HG03520 (cell line): ENCODE data around the gene SMURF1.

Source experiments
- ATAC-seq: cut with Tn5 transposase; IDR thresholded peaks from one replicate; pipeline ENCODE4 v1.9.1; 2021; ENCODE audit warnings: mild to moderate bottlenecking, moderate library complexity; ENCODE audit not compliant: unreplicated experiment

Gene SMURF1

DNA sequence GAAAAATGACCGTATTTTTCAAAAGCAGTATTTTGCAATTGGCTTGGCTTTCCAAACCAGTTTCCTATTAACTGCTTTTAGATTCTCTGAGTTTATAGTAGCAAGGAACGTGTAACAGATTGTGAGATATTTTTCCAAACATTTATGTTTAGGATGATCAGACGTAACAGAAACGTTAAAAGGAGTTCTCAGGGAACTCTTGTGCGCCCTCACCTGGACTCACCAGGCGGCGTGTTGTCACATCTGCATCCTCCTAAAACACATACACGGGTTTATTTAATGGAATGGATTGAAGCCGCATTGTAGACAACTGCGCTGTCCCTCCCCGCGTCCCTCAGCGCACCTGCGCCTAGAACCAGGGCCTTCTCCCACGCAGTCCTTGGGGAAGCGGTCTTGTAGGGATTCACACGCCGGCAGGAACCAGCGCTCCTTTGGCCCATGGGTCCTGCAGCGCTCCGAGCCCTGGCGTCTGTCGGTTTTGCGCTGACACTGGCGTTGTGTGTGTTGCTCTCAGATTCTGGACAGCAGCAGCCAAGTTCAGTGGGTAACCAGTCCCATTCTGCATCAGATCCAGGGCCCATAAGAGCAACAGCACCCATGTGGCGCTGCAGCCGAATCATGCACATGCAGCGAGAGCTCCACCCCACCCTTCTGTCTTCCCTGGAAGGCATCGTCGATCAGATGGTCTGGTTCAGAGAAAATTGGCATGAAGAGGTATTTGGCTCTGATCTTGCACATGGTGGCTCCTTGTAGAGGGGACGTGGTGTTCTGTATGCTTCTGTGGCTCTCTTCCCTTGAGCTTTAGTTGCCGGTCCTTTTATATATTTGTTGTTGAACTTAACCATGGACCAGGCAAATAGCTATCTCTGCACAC lies 150.6 kb downstream of the SMURF1 start:
- no peak for ATAC-seq

DNA sequence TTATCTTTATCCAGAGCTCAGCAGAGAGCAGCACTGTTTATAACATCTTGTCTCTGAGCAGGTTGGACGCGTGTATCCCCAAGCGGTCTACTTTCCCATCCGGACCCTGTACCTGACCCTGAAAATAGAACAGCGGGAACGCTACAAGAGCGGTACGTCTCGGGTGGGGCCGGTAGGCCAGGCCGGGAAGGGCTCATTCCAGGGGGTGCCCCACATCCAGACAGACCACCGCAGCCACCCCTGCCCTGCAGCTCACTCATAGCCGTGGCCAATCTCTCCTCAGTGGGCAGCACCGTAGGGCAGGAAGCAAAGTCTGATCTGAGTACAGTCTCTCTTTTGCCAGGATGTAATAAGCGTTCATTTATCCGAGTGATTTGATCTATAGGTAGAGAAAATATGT lies 151.8 kb downstream of the SMURF1 start:
- ATAC-seq: no peak

DNA sequence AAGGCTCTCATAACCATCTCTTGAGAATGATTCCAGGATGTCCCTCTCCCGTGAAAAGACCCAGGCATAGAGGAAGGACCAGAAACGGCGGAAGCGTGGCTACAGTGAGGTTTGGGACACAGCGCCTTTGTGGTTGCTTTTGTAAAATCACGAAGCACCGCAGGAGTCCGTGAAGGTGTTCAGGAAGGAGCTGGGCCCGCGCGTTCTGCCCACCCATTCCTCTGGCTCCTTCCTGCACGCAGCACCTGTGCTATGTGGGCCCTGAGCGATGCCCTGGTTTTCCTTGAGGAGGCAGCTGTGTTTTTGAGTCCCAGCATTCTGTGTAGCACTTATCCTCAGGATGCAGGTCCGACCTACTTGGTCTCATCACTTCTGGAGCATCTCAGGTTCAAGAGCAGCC lies 152.8 kb downstream of the SMURF1 start:
- no peak for ATAC-seq

DNA sequence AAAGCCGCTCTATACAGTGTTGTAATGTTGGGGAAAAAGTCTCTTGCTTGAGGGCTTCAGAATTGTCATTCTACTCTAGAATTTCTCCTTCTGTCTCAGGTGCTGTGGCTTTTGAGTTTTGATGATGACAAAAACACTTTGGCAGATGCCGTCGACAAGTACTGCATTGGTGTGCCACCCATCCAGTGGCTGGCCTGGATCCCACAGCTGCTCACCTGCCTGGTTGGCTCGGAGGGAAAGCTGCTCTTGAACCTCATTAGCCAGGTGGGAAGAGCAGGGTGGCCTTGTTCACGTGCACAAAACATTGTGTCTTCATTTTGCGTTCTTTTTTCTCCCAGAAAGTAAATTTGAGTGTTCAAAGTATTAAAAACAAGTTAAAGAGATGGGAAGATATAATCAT lies 153.6 kb downstream of the SMURF1 start:
- ATAC-seq: no peak

DNA sequence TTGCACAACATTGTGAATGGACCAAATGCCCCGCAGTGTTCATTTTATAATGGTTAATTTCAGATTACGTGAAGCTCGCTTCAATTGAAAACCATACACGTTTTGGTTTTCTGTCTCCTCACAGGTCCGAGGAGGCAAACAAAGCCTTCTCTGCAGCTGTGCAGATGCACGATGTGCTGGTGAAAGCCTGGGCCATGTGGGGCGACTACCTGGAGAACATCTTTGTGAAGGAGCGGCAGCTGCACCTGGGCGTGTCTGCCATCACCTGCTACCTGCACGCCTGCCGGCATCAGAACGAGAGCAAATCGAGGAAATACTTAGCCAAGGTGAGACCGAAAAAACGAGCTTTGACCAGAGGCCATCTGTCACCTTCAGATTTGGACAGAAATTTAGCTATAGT lies 155.3 kb downstream of the SMURF1 start:
- ATAC-seq: no peak

DNA sequence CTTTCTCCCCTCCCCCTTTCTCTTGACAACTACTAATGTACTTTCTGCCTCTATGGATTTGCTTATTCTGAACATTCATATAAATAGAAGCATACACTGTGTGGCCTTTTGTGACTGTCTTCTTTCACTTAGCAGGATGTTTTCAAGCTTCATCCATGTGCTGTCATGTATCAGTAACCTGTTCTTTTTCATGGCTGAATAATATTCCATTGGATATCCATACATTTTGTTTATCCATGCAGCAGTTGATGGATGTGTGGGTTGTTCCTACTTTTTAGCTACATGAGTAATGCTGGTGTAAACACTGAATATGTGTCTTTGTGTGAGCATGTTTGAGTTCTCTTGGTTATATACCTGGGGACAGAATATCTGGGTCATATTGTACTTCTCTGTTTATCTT lies 158.0 kb downstream of the SMURF1 start:
- no peak for ATAC-seq

DNA sequence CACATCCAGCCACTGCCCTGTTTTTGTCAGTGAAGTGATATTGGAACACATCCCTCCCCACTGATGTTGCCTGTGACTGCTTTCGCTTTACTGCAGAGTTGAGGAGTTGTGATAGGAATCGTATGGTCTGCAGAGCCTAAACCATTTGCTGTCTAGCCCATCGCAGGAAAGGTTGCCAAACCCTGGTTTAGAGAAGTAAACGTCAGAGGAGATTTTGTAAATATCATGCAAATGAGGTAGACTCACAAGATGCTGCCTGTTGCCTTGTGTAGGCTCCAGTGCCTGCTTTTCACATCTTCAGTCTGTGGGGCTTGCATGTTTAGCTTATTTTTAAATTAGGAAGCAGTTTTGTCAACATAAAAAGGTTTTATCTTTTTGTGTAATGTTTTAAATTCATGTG lies 158.5 kb downstream of the SMURF1 start:
- ATAC-seq: no peak

DNA sequence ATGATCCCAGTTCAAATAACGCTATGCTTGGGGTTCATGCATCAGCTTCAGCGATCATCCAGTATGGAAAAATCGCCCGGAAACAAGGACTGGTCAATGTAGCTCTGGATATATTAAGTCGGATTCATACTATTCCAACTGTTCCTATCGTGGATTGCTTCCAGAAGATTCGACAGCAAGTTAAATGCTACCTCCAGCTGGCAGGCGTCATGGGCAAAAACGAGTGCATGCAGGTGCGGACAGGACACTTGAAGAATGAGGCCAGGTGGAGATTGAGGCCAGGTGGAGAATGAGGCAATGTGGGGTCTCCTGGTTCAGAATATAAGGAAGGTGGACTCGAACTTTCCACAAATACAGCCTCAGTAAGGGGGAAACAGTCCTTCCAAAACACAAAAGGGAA lies 159.8 kb downstream of the SMURF1 start:
- ATAC-seq: no peak

DNA sequence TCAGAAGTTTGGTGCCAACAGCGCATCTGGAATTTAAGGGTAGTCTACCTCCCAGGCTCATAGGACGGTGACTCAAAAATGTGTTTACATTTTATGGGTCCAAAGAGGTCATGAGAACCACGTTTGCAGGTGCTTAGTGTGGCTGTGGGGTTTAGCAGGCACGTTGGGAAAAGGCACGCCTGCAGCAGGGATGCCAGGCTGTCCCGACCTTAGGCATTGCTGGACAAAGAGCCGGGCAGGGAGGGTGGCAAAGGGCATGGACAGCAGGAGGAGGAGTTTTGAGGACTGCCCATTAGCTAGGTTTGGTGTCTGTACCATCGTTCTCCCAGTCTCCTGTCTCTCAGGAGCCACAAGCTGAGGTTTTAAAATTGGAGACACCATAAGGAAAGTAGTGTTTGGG lies 161.2 kb downstream of the SMURF1 start:
- no peak for ATAC-seq

DNA sequence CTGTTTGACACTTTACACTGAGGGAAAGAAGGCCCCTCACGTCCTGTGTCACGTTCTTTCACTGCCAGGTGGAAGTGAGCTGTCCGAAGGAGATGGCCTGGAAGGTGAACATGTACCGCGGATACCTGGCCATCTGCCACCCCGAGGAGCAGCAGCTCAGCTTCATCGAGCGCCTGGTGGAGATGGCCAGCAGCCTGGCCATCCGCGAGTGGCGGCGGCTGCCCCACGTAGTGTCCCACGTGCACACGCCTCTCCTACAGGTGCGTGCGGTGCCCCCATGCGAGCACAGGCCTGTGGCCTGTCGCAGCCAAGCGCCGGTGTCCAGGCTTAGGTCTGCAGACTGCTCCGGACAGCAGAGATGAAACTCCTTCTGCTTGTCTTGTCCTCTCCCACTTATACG lies 162.2 kb downstream of the SMURF1 start:
- ATAC-seq: no peak

DNA sequence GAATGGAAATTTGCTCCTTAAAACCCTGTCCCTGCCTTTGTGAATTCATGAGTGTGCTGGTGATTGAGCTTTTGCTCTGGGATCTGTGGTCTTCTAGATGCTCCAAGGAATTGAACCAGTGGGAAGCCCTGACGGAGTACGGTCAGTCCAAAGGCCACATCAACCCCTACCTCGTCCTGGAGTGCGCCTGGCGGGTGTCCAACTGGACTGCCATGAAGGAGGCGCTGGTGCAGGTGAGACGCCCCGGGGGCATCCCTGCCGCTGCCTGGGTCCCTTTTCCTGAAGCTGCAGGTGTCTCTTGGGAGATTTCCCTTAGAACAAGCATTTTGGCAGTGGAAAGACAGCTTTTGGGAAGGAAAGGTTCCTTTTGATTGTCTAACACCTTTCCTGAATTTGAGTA lies 165.2 kb downstream of the SMURF1 start:
- no peak for ATAC-seq
